ENCODE data around the gene ZMYND15. TPM values are rescaled to one million over a fixed set of nuclear protein-coding genes. Genes with fewer than 3 reads are reported as not detected.

Gene ZMYND15
- total and polyA plus RNA-seq, 2 of the 13 experiments (the other 11 are each of a cell fraction or from before 2014, with no cell fraction given) = 0.24 to 2.7 TPM

DNA sequence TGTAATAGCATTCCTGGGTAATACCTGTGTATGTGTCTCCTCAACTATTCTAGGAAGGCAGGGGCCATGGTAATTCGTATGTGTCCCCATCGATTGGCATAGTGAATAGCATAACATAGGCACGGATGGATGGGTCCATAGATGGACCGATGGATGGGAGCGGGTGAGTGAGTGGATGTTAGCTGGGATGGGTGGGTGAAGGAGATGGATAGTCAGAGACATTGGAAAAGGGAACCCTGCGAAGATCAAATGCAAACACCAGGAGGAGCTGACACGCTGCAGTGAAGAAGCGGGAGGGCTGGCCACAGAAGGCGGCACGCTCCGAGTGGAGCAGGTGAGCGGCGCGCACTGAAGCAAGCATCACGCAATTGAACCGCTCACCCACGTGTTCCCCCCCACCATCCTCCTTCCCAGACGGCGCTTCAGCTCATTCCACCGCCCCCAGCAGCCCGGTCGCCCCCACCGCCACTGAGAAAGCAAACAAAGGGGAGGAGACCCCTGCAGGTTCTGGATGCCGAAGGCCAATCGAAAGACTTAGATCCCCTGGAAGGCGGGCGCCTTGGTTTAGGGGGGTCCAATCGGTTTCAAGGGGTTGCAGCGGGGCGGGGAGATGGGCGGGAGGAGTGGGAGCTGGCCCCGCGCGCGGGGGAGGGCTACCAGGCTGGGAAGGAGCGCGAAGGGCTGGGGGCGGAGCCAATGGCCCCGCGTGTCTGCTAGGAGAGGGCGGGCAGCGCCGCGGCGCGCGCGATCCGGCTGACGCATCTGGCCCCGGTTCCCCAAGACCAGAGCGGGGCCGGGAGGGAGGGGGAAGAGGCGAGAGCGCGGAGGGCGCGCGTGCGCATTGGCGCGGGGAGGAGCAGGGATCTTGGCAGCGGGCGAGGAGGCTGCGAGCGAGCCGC, 29.6 kb upstream of the ZMYND15 start, which contains the start of gene ARRB2 (continued):
- TF ChIP-seq, protein P1, sequence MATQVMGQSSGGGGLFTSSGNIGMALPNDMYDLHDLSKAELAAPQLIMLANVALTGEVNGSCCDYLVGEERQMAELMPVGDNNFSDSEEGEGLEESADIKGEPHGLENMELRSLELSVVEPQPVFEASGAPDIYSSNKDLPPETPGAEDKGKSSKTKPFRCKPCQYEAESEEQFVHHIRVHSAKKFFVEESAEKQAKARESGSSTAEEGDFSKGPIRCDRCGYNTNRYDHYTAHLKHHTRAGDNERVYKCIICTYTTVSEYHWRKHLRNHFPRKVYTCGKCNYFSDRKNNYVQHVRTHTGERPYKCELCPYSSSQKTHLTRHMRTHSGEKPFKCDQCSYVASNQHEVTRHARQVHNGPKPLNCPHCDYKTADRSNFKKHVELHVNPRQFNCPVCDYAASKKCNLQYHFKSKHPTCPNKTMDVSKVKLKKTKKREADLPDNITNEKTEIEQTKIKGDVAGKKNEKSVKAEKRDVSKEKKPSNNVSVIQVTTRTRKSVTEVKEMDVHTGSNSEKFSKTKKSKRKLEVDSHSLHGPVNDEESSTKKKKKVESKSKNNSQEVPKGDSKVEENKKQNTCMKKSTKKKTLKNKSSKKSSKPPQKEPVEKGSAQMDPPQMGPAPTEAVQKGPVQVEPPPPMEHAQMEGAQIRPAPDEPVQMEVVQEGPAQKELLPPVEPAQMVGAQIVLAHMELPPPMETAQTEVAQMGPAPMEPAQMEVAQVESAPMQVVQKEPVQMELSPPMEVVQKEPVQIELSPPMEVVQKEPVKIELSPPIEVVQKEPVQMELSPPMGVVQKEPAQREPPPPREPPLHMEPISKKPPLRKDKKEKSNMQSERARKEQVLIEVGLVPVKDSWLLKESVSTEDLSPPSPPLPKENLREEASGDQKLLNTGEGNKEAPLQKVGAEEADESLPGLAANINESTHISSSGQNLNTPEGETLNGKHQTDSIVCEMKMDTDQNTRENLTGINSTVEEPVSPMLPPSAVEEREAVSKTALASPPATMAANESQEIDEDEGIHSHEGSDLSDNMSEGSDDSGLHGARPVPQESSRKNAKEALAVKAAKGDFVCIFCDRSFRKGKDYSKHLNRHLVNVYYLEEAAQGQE (IDR thresholded peaks at IDR 0.05; ENCODE audit: borderline replicate concordance in 1 of 2, low read depth in 1 of 2, low read length in 2 of 2) = no peak
- TF ChIP-seq, protein P2, sequence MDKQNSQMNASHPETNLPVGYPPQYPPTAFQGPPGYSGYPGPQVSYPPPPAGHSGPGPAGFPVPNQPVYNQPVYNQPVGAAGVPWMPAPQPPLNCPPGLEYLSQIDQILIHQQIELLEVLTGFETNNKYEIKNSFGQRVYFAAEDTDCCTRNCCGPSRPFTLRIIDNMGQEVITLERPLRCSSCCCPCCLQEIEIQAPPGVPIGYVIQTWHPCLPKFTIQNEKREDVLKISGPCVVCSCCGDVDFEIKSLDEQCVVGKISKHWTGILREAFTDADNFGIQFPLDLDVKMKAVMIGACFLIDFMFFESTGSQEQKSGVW (CRISPR knock-in tag; IDR thresholded peaks at IDR 0.05; ENCODE audit: borderline replicate concordance) = no peak
- TF ChIP-seq MAF1 (CRISPR knock-in tag; IDR thresholded peaks at IDR 0.05; ENCODE audit: borderline replicate concordance) (no peak), ZNF816 (CRISPR knock-in tag; IDR thresholded peaks at IDR 0.05; ENCODE audit: borderline replicate concordance) (no peak), ZNF678 (CRISPR knock-in tag; IDR thresholded peaks at IDR 0.05) (no peak), IRF2 (CRISPR knock-in tag; IDR thresholded peaks at IDR 0.05) (no peak), ZNF143 (CRISPR knock-in tag; IDR thresholded peaks at IDR 0.05) (no peak), ZNF30 (CRISPR knock-in tag; IDR thresholded peaks at IDR 0.05) (no peak), SP140L (CRISPR knock-in tag; IDR thresholded peaks at IDR 0.05; ENCODE audit: borderline replicate concordance) (no peak), YY1 (IDR thresholded peaks at IDR 0.05; ENCODE audit: insufficient read depth, insufficient replicate concordance, low read depth, low read length) (peak; percentile 55), AGO1 (IDR thresholded peaks at IDR 0.05; ENCODE audit: low read depth, low read length, poor library complexity, severe bottlenecking) (no peak), FOXA1 (IDR thresholded peaks at IDR 0.05) (no peak), FOXA1 (CRISPR knock-in tag; IDR thresholded peaks at IDR 0.05) (peak; percentile 48; the same call in 1 of the 2 replicates), ZBTB21 (CRISPR knock-in tag; IDR thresholded peaks at IDR 0.05) (no peak), ATF7 (IDR thresholded peaks at IDR 0.05) (no peak), ATF7 (CRISPR knock-in tag; IDR thresholded peaks at IDR 0.05) (no peak)
- TF ChIP-seq, protein P3, sequence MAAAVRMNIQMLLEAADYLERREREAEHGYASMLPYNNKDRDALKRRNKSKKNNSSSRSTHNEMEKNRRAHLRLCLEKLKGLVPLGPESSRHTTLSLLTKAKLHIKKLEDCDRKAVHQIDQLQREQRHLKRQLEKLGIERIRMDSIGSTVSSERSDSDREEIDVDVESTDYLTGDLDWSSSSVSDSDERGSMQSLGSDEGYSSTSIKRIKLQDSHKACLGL (CRISPR knock-in tag; IDR thresholded peaks at IDR 0.05) = peak; percentile 38; the same call in 1 of the 2 replicates
- TF ChIP-seq, protein P4, sequence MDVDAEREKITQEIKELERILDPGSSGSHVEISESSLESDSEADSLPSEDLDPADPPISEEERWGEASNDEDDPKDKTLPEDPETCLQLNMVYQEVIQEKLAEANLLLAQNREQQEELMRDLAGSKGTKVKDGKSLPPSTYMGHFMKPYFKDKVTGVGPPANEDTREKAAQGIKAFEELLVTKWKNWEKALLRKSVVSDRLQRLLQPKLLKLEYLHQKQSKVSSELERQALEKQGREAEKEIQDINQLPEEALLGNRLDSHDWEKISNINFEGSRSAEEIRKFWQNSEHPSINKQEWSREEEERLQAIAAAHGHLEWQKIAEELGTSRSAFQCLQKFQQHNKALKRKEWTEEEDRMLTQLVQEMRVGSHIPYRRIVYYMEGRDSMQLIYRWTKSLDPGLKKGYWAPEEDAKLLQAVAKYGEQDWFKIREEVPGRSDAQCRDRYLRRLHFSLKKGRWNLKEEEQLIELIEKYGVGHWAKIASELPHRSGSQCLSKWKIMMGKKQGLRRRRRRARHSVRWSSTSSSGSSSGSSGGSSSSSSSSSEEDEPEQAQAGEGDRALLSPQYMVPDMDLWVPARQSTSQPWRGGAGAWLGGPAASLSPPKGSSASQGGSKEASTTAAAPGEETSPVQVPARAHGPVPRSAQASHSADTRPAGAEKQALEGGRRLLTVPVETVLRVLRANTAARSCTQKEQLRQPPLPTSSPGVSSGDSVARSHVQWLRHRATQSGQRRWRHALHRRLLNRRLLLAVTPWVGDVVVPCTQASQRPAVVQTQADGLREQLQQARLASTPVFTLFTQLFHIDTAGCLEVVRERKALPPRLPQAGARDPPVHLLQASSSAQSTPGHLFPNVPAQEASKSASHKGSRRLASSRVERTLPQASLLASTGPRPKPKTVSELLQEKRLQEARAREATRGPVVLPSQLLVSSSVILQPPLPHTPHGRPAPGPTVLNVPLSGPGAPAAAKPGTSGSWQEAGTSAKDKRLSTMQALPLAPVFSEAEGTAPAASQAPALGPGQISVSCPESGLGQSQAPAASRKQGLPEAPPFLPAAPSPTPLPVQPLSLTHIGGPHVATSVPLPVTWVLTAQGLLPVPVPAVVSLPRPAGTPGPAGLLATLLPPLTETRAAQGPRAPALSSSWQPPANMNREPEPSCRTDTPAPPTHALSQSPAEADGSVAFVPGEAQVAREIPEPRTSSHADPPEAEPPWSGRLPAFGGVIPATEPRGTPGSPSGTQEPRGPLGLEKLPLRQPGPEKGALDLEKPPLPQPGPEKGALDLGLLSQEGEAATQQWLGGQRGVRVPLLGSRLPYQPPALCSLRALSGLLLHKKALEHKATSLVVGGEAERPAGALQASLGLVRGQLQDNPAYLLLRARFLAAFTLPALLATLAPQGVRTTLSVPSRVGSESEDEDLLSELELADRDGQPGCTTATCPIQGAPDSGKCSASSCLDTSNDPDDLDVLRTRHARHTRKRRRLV (CRISPR knock-in tag; IDR thresholded peaks at IDR 0.05) = no peak
- TF ChIP-seq, protein P5, sequence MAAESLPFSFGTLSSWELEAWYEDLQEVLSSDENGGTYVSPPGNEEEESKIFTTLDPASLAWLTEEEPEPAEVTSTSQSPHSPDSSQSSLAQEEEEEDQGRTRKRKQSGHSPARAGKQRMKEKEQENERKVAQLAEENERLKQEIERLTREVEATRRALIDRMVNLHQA (CRISPR knock-in tag; IDR thresholded peaks at IDR 0.05) = no peak
